LNCaP clone FGC (cell line): Measurements from ENCODE around the gene DOP1B.

Experiments
- DNase-seq: peaks from one replicate; pipeline ENCODE4 v3.0.0-alpha.2; 2011; ENCODE audit warnings: low read depth
- H3K4me3 ChIP-seq: 2 replicates; pipeline ENCODE4 v1.5.1; 2011; ENCODE audit warnings: mild to moderate bottlenecking, low read depth, low read length, control low read depth
- CTCF ChIP-seq: IDR thresholded peaks from 2 replicates; pipeline ENCODE4 v1.5.1; 2012; ENCODE audit warnings: mild to moderate bottlenecking; ENCODE audit not compliant: control insufficient read depth, insufficient read depth; ENCODE audit errors: extremely low read depth

Gene DOP1B

GRCh38 chr21:36167541-36167940 lies 10.9 kb downstream of the DOP1B start:
- H3K4me3 ChIP-seq = no peak overlapping the region
- DNase-seq = no peak
- no peak for TF ChIP-seq CTCF

- no peak for TF ChIP-seq CTCF
- DNase-seq = no peak
- H3K4me3 ChIP-seq = no peak overlapping the region
Measured at GRCh38 chr21:36169470-36170128, 13.0 kb downstream of the DOP1B start.

- TF ChIP-seq CTCF = no peak
- DNase-seq = no peak
- no peak overlapping the region for H3K4me3 ChIP-seq
Measured at GRCh38 chr21:36170823-36171222, 14.2 kb downstream of the DOP1B start.

- DNase-seq = no peak
- H3K4me3 ChIP-seq = no peak overlapping the region
- TF ChIP-seq CTCF = no peak
Measured at GRCh38 chr21:36171336-36171735, 14.7 kb downstream of the DOP1B start.

GRCh38 chr21:36171741-36172331 lies 15.2 kb downstream of the DOP1B start:
- TF ChIP-seq CTCF = no peak
- no peak for DNase-seq
- no peak overlapping the region for H3K4me3 ChIP-seq

GRCh38 chr21:36174780-36175179 lies 18.2 kb downstream of the DOP1B start:
- TF ChIP-seq CTCF = no peak
- no peak for DNase-seq
- H3K4me3 ChIP-seq = no peak overlapping the region
